B cell (primary cell): ENCODE results near the gene NLGN1.

Experiments
- EZH2 ChIP-seq: IDR thresholded peaks from 2 replicates; pipeline ENCODE4 v1.6.1; 2012; ENCODE audit warnings: borderline replicate concordance, low read depth, mild to moderate bottlenecking, moderate library complexity, low read length; ENCODE audit not compliant: insufficient read depth, poor library complexity, severe bottlenecking
- TF ChIP-seq, protein P1 (sequence below): fragments of 200-600 bp; IDR thresholded peaks from one replicate; pipeline ENCODE4 v1.8.0; 2022; ENCODE audit warnings: antibody characterized with exemption, mild to moderate bottlenecking

DNA sequence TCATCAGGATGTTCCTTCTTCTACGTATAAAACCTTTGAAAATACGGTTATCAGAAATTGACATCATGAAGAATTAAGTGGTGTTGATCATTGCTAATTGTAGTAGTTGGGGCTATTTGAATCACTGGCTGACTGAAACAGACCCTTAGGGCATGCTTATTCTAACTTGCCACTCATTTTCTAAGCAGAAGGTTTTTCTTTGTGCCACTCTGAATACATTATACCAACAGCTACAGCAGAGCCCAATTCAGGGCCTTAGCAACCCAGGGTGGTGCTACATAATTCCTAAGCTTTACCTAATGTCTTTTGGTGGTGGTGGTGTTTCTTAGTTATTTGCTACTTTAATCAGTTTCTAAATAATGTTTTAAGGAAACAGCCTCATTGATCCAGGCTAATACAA is 524.2 kb downstream of the NLGN1 start:
- TF ChIP-seq, protein P1, sequence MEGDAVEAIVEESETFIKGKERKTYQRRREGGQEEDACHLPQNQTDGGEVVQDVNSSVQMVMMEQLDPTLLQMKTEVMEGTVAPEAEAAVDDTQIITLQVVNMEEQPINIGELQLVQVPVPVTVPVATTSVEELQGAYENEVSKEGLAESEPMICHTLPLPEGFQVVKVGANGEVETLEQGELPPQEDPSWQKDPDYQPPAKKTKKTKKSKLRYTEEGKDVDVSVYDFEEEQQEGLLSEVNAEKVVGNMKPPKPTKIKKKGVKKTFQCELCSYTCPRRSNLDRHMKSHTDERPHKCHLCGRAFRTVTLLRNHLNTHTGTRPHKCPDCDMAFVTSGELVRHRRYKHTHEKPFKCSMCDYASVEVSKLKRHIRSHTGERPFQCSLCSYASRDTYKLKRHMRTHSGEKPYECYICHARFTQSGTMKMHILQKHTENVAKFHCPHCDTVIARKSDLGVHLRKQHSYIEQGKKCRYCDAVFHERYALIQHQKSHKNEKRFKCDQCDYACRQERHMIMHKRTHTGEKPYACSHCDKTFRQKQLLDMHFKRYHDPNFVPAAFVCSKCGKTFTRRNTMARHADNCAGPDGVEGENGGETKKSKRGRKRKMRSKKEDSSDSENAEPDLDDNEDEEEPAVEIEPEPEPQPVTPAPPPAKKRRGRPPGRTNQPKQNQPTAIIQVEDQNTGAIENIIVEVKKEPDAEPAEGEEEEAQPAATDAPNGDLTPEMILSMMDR: no peak
- TF ChIP-seq EZH2: no peak
